ACC112 (cell line): ENCODE measurements around the gene RSBN1.
A peak's percentile ranks its signal among the peaks of the same experiment; 100 is the strongest.
"Not testable (repeated sequence)": the region's sequence is repeated elsewhere in the genome, so short reads cannot be mapped to it uniquely, and the experiment has no call there.

ENCODE experiments used
- H2AFZ ChIP-seq: fragments of 200-600 bp; sonication (generic); one replicate; pipeline ENCODE4 v1.6.0; 2017; ENCODE audit warnings: antibody characterized with exemption, low read length; ENCODE audit not compliant: unreplicated experiment
- H3K27ac ChIP-seq: fragments of 200-600 bp; sonication (generic); 2 replicates; pipeline ENCODE4 v1.5.1; 2014; ENCODE audit warnings: low read depth, mild to moderate bottlenecking, antibody characterized with exemption, low read length, moderate library complexity
- H3K27me3 ChIP-seq: fragments of 200-600 bp; sonication (generic); 2 replicates; pipeline ENCODE4 v1.6.1; 2014; ENCODE audit warnings: mild to moderate bottlenecking, antibody characterized with exemption, low read length, moderate library complexity, mixed read lengths; ENCODE audit not compliant: insufficient read depth
- H3K36me3 ChIP-seq: fragments of 200-600 bp; sonication (generic); 2 replicates; pipeline ENCODE4 v1.6.1; 2016; ENCODE audit warnings: mild to moderate bottlenecking, antibody characterized with exemption, low read length, moderate library complexity, mixed read lengths; ENCODE audit not compliant: insufficient read depth
- H3K4me1 ChIP-seq: fragments of 200-600 bp; sonication (generic); one replicate; pipeline ENCODE4 v1.6.1; 2016; ENCODE audit warnings: low read length, mixed read lengths; ENCODE audit not compliant: insufficient read depth, unreplicated experiment, control insufficient read depth
- H3K4me3 ChIP-seq: fragments of 200-600 bp; sonication (generic); 2 replicates; pipeline ENCODE4 v1.5.1; 2014; ENCODE audit warnings: mild to moderate bottlenecking, low read depth, low read length
- H3K79me2 ChIP-seq: fragments of 200-600 bp; sonication (generic); one replicate; pipeline ENCODE4 v1.6.0; 2016; ENCODE audit warnings: low read length; ENCODE audit not compliant: control insufficient read depth, unreplicated experiment, insufficient read depth

Gene RSBN1

DNA sequence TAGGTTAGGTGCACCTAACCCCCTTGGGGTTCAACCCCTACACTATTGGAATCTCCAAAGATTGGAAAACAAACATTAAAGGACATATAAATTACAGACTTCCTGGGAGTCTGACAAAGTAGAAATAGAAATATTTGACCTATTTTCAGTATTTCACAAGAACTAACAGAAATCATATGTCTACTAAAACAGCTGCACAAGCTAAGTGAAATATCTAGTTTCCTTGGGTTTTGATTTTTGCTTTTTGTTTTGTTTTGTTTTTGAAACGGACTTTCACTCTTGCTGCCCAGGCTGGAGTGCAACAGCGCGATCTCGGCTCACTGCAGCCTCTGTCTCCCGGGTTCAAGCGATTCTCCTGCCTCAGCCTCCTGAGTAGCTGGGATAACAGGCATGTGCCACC, 40.4 kb upstream of the RSBN1 start:
- not testable (repeated sequence) for H3K27ac ChIP-seq, H3K79me2 ChIP-seq, H3K36me3 ChIP-seq, H3K4me1 ChIP-seq, H3K27me3 ChIP-seq, H3K4me3 ChIP-seq
- H2AFZ ChIP-seq: peak overlapping the region; percentile 18

DNA sequence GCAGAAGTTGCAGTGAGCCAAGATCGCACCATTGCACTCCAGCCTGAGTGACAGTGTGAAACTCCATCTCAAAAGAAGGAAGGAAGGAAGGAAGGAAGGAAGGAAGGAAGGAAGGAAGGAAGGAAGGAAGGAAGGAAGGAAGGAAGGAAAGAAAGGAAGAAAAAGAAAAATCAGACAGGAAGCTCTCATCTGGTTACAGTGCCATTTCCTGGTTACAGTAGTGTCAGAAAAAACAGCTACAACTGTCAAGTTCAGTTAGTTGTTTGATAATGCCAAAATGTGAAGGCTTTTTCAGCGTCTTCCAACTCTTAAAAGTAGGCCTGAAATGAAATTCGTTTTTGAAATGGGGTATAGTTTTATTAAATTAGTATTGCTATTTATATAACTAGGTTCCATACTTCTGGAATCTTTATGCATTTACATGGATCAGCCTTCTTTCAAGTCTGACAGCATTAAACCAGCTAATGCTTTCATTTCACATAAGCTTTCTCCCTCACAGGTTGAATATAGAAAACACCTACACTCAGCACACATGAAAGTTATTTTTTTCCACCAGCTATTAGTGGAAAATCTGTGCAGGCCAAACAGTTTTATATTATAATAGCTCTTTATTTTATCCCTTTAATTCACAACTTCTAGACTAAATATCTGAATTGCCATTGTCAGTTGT, 38.0 kb upstream of the RSBN1 start:
- Histone ChIP-seq H3K27ac (no peak overlapping the region), H3K36me3 (no peaks in the 10 kb centered on the region), H2AFZ (no peak overlapping the region), H3K4me1 (no peaks in the 10 kb centered on the region), H3K79me2 (no peaks in the 10 kb centered on the region), H3K27me3 (no peaks in the 10 kb centered on the region), H3K4me3 (no peak overlapping the region)

DNA sequence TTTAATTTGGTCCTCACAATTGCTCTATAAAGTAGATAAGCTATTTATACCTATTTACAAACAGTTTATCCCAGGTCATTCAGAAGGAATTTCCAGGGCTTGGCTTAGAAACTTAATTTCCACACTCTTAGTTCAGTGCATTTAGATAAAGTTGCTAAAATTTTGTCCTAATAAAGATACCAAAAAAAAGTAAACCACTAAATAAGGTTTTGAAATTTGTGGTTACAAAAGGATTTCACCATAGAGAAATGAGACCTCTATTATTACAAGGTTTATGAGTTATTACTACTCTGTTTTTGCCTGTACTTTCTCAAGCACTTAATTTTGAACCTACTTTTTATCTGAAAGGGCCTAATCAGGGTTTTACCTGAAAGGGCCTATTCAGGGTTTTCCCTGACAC, 36.8 kb upstream of the RSBN1 start:
- H3K79me2 ChIP-seq: no peaks in the 10 kb centered on the region
- H3K4me1 ChIP-seq: no peaks in the 10 kb centered on the region
- H3K36me3 ChIP-seq: no peaks in the 10 kb centered on the region

DNA sequence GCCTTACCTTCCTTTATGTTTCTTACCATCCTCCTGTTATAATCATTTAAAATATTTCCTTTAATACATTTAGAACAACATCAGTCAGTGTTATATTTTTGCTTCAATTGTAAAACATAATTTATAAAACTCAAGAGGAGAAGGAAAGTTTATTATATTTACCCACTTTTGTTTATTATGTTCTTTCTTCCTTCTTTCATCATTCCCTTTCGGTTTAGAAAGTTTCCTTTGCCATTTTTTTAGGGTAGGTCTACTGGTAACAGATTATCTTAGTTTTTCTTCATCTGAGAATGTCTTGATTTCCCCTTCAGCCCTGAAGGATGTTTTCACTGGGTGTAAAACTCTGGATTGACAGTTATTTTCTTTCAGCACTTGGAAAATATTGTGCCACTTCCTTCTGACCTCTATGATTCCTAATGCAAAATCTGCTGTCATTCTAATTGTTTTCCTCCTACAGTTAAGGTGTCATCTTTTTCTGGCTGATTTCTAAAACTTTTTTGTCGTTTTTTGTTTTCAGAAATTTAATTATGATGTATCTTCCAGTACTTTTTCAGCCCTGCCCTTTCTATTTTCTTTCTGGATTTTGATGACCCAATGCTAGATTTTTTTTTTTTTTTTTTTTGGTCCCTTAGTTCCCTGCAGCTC, 34.2 kb upstream of the RSBN1 start:
- Histone ChIP-seq H3K27ac (no peak overlapping the region), H3K4me3 (no peak overlapping the region), H3K36me3 (no peaks in the 10 kb centered on the region), H3K4me1 (no peaks in the 10 kb centered on the region), H2AFZ (no peak overlapping the region), H3K79me2 (no peaks in the 10 kb centered on the region), H3K27me3 (no peaks in the 10 kb centered on the region)

More for the DNA sequence above, 36.8 kb upstream of the RSBN1 start:
- Histone ChIP-seq H2AFZ (no peak overlapping the region), H3K27me3 (no peaks in the 10 kb centered on the region), H3K27ac (no peak overlapping the region), H3K4me3 (no peak overlapping the region)

DNA sequence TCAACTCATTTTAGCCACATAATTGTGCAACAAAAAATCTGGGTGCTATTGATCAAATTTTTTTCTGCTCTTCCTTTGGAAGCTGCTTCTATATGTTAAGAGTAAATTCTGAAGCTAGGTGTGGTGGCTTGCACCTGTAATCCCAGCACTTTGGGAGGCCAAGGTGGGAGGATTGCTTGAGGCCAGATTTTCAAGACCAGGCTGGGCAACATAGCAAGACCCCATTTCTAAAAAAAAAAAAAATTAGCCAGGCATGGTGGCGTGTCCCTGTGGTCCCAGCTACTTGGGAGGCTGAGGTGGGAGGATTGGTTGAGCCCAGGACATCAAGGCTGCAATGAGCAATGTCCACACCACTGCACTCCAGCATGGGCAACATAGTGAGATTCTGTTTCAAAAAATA, 24.3 kb upstream of the RSBN1 start:
- Histone ChIP-seq H3K36me3 (no peaks in the 10 kb centered on the region), H3K27me3 (no peaks in the 10 kb centered on the region), H2AFZ (no peak overlapping the region), H3K4me3 (no peak overlapping the region), H3K79me2 (no peaks in the 10 kb centered on the region), H3K27ac (no peak overlapping the region), H3K4me1 (no peaks in the 10 kb centered on the region)

DNA sequence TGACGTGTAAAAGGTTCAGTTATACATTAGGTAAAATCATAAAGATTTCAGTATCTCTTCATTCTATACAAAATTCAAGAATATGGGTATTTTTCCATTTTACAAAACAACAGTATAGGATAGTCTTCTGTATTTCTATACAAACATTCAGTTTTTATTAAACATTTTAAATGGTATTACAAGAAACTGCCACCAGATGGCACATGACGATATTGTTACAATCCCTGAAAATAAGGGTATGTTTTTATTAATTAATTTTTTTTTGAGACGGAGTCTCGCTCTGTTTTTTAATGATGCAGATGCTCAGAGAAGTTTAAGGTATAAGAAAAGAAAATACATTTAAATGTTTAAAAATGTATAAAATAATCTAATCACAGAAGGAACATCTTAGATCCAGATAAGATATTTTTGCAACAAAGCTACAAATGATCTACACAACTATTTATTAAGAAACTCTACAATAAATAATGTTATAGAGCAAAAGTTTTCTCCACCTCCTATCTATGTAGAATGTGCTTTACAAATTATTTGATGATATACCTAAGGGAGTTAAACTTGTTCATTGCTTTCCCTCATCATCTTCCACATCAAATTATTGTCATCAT, 23.5 kb upstream of the RSBN1 start:
- H3K36me3 ChIP-seq: no peaks in the 10 kb centered on the region
- H3K4me3 ChIP-seq: no peak overlapping the region
- H3K27ac ChIP-seq: no peak overlapping the region
- no peaks in the 10 kb centered on the region for H3K27me3 ChIP-seq
- peak overlapping the region; percentile 62 for H2AFZ ChIP-seq
- peaks cover 6% of the 10 kb centered on the region for H3K4me1 ChIP-seq
- H3K79me2 ChIP-seq: no peaks in the 10 kb centered on the region

DNA sequence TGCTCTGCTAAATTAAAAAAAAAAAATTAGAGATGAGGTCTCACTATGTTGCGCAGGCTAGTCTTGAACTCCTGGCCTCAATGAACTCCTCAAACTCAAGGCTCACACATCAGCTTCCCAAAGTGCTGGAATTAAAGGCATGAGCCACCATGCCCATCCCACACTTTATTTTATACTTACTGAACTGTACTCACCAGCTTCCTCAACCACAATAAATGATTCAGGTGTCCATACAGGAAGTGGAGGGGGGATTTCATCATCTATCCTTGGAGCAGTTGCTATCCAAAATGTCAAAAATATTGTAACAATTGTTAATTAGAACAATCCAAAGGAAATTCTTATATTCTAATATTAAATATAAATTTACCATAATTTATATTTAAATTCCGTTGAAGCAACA, 22.4 kb upstream of the RSBN1 start:
- H3K27me3 ChIP-seq: no peaks in the 10 kb centered on the region
- no peak overlapping the region for H3K27ac ChIP-seq
- H2AFZ ChIP-seq: no peak overlapping the region
- no peaks in the 10 kb centered on the region for H3K79me2 ChIP-seq
- H3K4me1 ChIP-seq: peaks cover 17% of the 10 kb centered on the region
- H3K4me3 ChIP-seq: no peak overlapping the region
- H3K36me3 ChIP-seq: no peaks in the 10 kb centered on the region

DNA sequence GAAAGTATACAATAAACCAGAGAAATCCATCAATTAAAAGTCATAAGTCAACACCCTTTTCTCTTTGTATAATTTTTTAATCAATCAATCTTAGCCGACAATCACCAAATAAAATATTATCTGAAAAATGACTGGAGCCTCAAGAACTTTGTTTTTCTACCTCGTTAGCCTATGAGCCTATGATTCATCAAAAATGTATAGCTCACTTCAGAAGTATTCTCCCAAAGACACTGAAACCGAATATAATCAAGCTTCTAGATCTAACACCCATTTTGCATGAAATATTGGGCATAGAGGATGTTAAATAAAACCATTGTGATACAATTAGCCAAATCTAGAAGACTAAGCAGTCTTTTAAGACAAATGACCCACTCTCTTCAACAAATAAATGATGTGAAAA, 17.8 kb upstream of the RSBN1 start:
- no peak overlapping the region for H3K27ac ChIP-seq
- no peak overlapping the region for H3K4me3 ChIP-seq
- peak overlapping the region; percentile 76 for H2AFZ ChIP-seq
- H3K79me2 ChIP-seq: no peaks in the 10 kb centered on the region
- H3K36me3 ChIP-seq: no peaks in the 10 kb centered on the region
- H3K4me1 ChIP-seq: peaks cover 17% of the 10 kb centered on the region
- H3K27me3 ChIP-seq: no peaks in the 10 kb centered on the region

DNA sequence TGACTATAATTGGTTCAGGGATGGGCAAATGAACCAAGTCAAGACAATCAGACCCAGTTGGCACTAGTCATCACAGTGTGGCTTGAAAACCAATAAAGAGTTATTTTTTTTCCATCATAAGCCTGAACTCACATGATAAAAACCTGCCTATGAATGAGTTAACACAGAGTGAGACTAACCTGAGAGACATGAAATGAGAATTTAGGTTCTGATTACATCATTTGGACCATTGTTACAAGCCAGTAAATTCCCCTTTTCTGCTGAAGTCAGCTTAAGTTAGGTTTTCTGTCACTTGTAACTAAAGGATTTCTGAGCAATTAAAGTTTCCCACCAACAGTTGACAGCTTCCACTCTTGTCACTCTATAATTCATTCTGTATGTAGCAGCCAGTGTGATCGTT, 9.6 kb upstream of the RSBN1 start:
- no peak overlapping the region for H3K27ac ChIP-seq

DNA sequence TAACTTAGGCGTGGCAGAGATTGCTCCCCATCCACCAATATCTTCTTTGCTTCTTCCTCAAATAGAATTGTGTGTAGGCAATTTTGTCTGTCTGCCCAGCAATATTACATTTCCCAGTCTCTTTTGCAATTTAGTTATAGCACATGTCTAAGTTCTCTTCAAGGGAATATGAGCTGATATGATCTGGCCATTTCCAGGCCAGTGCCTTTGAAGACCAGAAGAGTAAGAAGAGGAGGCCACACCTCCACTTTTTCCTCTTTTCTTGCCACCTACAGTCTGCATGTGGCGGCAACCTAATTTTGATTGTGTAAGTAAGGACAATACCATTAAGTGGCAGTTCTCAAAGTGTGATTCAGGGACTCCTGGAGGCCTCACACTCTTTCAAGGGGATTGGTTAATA, 6.3 kb upstream of the RSBN1 start:
- Histone ChIP-seq H3K27ac (no peak overlapping the region), H3K36me3 (no peaks in the 10 kb centered on the region), H3K4me3 (no peak overlapping the region), H3K4me1 (no peaks in the 10 kb centered on the region), H3K79me2 (no peaks in the 10 kb centered on the region), H2AFZ (no peak overlapping the region), H3K27me3 (no peaks in the 10 kb centered on the region)

More for the DNA sequence above, 9.6 kb upstream of the RSBN1 start:
- Histone ChIP-seq H3K4me1 (no peaks in the 10 kb centered on the region), H3K4me3 (no peak overlapping the region), H2AFZ (no peak overlapping the region), H3K36me3 (no peaks in the 10 kb centered on the region), H3K79me2 (no peaks in the 10 kb centered on the region), H3K27me3 (no peaks in the 10 kb centered on the region)

DNA sequence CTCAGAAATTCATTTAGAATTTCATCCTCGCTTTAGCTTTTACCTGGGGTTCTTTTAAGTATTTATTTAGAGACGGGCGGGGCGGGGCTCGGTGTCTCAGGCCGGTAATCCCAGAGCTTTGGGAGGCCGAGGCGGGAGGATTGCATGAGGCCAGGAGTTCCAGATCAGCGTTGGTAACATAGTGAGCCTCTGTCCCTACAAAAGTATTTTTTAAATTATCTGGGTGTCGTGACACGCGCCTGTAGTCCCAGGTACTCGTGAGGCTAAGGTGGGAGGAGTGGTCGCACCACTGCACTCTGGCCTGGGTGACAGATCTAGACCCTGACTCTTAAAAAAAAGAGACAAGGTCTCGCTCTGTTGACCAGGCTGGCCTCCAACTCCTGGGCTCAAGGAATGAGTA, 942 bp upstream of the RSBN1 start:
- H3K27me3 ChIP-seq: no peaks in the 10 kb centered on the region
- H3K4me1 ChIP-seq: peaks cover 11% of the 10 kb centered on the region
- no peak overlapping the region for H3K4me3 ChIP-seq
- no peak overlapping the region for H2AFZ ChIP-seq
- 0 out of 2 replicates have a peak, but pooled peaks cover 5% of the 10 kb centered on the region for H3K36me3 ChIP-seq
- H3K79me2 ChIP-seq: peaks cover 38% of the 10 kb centered on the region
- no peak overlapping the region for H3K27ac ChIP-seq
